BLaER1 treated with 17β-estradiol and CSF1 and Interleukin-3, amounts not matched to agents 10 nM and 100 nM (cell line): ENCODE data around the gene LILRA2.
"Not testable (repeated sequence)": the region's sequence is repeated elsewhere in the genome, so short reads cannot be mapped to it uniquely, and the experiment has no call there.

Source experiments
- H3K27ac ChIP-seq, 11 experiments: shearing (Covaris generic); formaldehyde crosslinking; 2 replicates each; pipeline ENCODE4 v1.8.1; 2022
- H3K27me3 ChIP-seq, 11 experiments: shearing (Covaris generic); formaldehyde crosslinking; 2 replicates each; pipeline ENCODE4 v1.8.1; 2022
- H3K36me3 ChIP-seq, 11 experiments: shearing (Covaris generic); formaldehyde crosslinking; 2 replicates each; pipeline ENCODE4 v1.8.1; 2022
- H3K4me1 ChIP-seq, 10 experiments: shearing (Covaris generic); formaldehyde crosslinking; 2 replicates each; pipeline ENCODE4 v1.8.1; 2022
- H3K4me2 ChIP-seq, 11 experiments: shearing (Covaris generic); formaldehyde crosslinking; 2 replicates each; pipeline ENCODE4 v1.8.1; 2022
- H3K4me3 ChIP-seq, 10 experiments: shearing (Covaris generic); formaldehyde crosslinking; 2 replicates each; pipeline ENCODE4 v1.8.1; 2022
- H3K9ac ChIP-seq, 11 experiments: shearing (Covaris generic); formaldehyde crosslinking; 2 replicates each; pipeline ENCODE4 v1.8.1; 2022
- H3K9me3 ChIP-seq, 11 experiments: shearing (Covaris generic); formaldehyde crosslinking; replicated peaks in 1 of 11; 2 replicates each; pipeline ENCODE4 v1.8.1; 2022
- H4K20me1 ChIP-seq, 11 experiments: shearing (Covaris generic); formaldehyde crosslinking; 2 replicates each; pipeline ENCODE4 v1.8.1; 2022
- Cebpa-rat ChIP-seq, 11 experiments: shearing (Covaris generic); IDR thresholded peaks; 2 replicates each; pipeline ENCODE4 v1.8.1; 2022

Gene LILRA2

DNA sequence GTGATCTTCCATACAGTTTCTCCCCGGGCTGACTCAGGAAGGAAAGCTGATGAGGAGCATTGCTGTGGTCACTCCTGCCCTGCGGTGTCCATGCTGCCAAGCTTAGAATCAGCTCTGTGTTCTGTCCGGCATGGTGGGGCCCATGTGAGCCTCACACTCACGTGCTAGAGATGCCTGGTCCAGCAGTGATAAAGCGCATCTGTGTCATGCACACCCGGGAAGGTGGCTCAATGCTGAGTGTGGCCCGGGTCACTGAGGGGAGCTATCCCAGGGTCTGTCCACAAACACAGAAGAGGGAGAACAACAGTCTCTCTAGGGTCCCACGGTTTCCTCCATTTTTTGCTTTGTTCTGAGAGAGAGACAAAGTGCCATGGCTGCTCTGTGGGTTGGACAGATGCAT, 53.2 kb downstream of the LILRA2 start:
- H4K20me1 ChIP-seq = 0 out of 22 replicates have a peak, but pooled peaks cover 0 to under 1% (median 0%) of the 10 kb centered on the region in 11 experiments
- no peak for TF ChIP-seq Cebpa-rat (IDR thresholded peaks at IDR 0.05)
- peak overlapping the region in 5 of 11 experiments; percentile 19 to 67 (median 33); a peak in 7 of 22 replicates for H3K27ac ChIP-seq
- no peak overlapping the region for H3K9ac ChIP-seq
- H3K4me1 ChIP-seq = peaks cover 73 to 95% (median 91%) of the 10 kb centered on the region in 10 experiments
- peak overlapping the region in 1 of 10 experiments; percentile 29; a peak in 1 of 20 replicates for H3K4me3 ChIP-seq
- H3K9me3 ChIP-seq = peaks cover 0 to 9% (median 6%) of the 10 kb centered on the region in 11 experiments; a peak in 16 of 22 replicates
- H3K27me3 ChIP-seq = no peaks in the 10 kb centered on the region
- H3K4me2 ChIP-seq = peak overlapping the region in 9 of 11 experiments; percentile 16 to 98 (median 92); a peak in 15 of 22 replicates
- H3K36me3 ChIP-seq = peaks cover 0 to 14% (median 0%) of the 10 kb centered on the region in 11 experiments; a peak in 5 of 22 replicates

DNA sequence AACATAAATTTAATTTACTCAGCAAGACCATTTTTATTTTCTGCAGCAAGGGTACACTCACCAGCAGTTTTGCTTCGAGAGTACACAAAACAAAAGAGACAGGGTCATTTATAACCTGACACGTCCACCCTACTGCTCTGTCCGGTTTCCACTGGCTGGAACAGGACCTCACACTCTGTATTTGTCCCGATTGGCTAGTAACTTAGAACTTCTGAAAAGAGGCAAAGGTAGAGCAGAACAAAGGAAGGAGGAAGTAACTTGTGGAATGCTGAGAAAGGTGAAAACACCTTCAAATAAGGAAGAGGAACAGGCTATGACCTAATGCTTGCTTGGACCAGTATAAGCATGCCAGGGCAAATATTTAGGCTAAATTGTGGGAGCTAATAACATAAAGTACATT, 54.3 kb downstream of the LILRA2 start:
- peak overlapping the region; percentile 80 to 99 (median 96) for H3K4me2 ChIP-seq
- peak overlapping the region in 5 of 11 experiments; percentile 5 to 67 (median 40); a peak in 9 of 22 replicates for H3K27ac ChIP-seq
- not testable (repeated sequence) for H3K27me3 ChIP-seq, H4K20me1 ChIP-seq, H3K4me3 ChIP-seq, H3K9me3 ChIP-seq
- peaks cover 0 to 26% (median 2%) of the 10 kb centered on the region in 11 experiments; a peak in 12 of 22 replicates for H3K36me3 ChIP-seq
- peaks cover 78 to 99% (median 94%) of the 10 kb centered on the region in 10 experiments for H3K4me1 ChIP-seq
- H3K9ac ChIP-seq = peak overlapping the region in 4 of 11 experiments; percentile 13 to 44 (median 39); a peak in 4 of 22 replicates

DNA sequence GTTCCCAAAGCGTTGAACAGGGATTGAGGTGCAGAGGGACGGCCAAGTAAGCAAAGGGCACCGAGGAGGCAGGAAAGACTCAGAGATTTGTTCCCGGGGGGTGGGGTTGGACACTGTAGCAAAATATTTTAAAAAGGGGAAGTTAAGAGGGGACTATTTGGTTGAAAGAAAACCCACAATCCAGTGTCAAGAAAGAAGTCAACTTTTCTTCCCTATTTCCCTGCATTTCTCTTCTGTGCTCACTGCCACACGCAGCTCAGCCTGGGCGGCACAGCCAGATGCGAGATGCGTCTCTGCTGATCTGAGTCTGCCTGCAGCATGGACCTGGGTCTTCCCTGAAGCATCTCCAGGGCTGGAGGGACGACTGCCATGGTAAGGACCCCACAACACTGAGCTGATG, 56.7 kb downstream of the LILRA2 start, which contains the start of gene LILRB1:
TSS of gene LILRB1 (plus strand) at position 223 of the 400 bp plus-strand sequence. CDS start 590 bp downstream, outside the sequence.
- H3K4me2 ChIP-seq = peak within 1 kb of the TSS; percentile 80 to 99 (median 96)

DNA sequence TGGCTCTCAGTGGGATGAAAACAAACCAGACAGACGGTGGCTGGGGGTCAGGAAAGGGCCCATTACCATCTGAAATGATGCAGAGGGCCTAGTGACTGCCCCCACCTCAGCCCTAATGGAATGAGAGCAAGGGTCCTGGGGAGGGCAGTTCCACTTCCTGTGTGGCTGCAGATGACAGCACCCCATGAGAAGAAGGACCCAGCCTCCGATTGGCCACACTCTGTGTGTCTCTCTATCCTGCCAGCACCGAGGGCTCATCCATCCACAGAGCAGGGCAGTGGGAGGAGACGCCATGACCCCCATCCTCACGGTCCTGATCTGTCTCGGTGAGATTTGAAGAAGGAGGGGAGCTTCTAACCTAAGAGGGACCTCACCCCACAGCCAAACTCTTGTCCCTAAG, 57.2 kb downstream of the LILRA2 start:
- Histone ChIP-seq H3K27me3 (no peaks in the 10 kb centered on the region), H3K9me3 (peaks cover 0 to 9% (median 6%) of the 10 kb centered on the region in 11 experiments; a peak in 16 of 22 replicates), H3K27ac (peak overlapping the region; percentile 53 to 85 (median 78)), H3K9ac (peak overlapping the region; percentile 64 to 86 (median 74)), H3K4me1 (peaks cover 76 to 93% (median 87%) of the 10 kb centered on the region in 10 experiments), H4K20me1 (peaks cover 0 to 25% (median 0%) of the 10 kb centered on the region in 11 experiments; a peak in 6 of 22 replicates), H3K4me2 (peak overlapping the region; percentile 80 to 99 (median 96)), H3K36me3 (peaks cover 0 to 55% (median 12%) of the 10 kb centered on the region in 11 experiments; a peak in 12 of 22 replicates), H3K4me3 (peak overlapping the region; percentile 39 to 76 (median 63))
- TF ChIP-seq Cebpa-rat (IDR thresholded peaks at IDR 0.05) = no peak

More for the DNA sequence above, 56.7 kb downstream of the LILRA2 start, which contains the start of gene LILRB1:
- H3K9me3 ChIP-seq, H3K27me3 ChIP-seq: not testable (repeated sequence)
- Histone ChIP-seq H3K36me3 (peaks cover 0 to 50% (median 12%) of the 10 kb centered on the region in 11 experiments; a peak in 12 of 22 replicates), H3K9ac (peak within 1 kb of the TSS; percentile 64 to 86 (median 74)), H3K4me1 (peaks cover 78 to 94% (median 88%) of the 10 kb centered on the region in 10 experiments), H4K20me1 (peaks cover 0 to 20% (median 0%) of the 10 kb centered on the region in 11 experiments; a peak in 6 of 22 replicates), H3K27ac (peak within 1 kb of the TSS; percentile 53 to 85 (median 78)), H3K4me3 (peak within 1 kb of the TSS; percentile 39 to 76 (median 63))

DNA sequence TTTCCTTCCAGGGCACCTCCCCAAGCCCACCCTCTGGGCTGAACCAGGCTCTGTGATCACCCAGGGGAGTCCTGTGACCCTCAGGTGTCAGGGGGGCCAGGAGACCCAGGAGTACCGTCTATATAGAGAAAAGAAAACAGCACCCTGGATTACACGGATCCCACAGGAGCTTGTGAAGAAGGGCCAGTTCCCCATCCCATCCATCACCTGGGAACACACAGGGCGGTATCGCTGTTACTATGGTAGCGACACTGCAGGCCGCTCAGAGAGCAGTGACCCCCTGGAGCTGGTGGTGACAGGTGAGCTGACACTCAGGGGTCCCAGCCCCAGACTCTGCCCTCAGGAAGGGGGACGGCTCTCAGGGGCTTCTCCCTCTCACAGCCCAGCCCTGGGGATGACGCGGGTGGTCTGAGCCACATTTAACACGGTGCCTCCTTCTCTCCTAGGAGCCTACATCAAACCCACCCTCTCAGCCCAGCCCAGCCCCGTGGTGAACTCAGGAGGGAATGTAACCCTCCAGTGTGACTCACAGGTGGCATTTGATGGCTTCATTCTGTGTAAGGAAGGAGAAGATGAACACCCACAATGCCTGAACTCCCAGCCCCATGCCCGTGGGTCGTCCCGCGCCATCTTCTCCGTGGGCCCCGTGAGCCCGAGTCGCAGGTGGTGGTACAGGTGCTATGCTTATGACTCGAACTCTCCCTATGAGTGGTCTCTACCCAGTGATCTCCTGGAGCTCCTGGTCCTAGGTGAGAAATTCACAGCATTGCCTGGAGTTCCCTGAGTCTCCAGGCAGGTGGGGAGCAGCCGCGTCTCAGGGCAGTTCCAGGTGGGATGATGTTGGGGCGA, 58.1 kb downstream of the LILRA2 start:
- Histone ChIP-seq H3K27ac (peak overlapping the region in 10 of 11 experiments; percentile 55 to 85 (median 78); a peak in 20 of 22 replicates), H3K4me1 (peaks cover 74 to 84% (median 83%) of the 10 kb centered on the region in 10 experiments), H3K4me2 (peak overlapping the region; percentile 80 to 99 (median 96)), H4K20me1 (peaks cover 0 to 25% (median 0%) of the 10 kb centered on the region in 11 experiments; a peak in 6 of 22 replicates), H3K9ac (peak overlapping the region in 10 of 11 experiments; percentile 67 to 86 (median 74); a peak in 17 of 22 replicates), H3K36me3 (peaks cover 0 to 62% (median 12%) of the 10 kb centered on the region in 11 experiments; a peak in 12 of 22 replicates), H3K4me3 (peak overlapping the region in 9 of 10 experiments; percentile 45 to 76 (median 63); a peak in 17 of 20 replicates)
- not testable (repeated sequence) for H3K9me3 ChIP-seq, H3K27me3 ChIP-seq

DNA sequence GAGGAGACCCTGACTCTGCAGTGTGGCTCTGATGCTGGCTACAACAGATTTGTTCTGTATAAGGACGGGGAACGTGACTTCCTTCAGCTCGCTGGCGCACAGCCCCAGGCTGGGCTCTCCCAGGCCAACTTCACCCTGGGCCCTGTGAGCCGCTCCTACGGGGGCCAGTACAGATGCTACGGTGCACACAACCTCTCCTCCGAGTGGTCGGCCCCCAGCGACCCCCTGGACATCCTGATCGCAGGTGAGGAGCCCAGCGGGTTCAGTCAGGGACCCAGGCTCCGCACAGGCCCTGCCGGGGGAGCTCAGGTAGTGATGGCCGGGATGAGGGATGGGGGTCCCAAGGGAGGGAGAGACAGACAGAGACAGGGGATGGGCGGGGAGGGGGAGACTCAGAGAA, 58.9 kb downstream of the LILRA2 start:
- H3K4me3 ChIP-seq = peak overlapping the region in 6 of 10 experiments; percentile 19 to 76 (median 66); a peak in 8 of 20 replicates
- H3K27me3 ChIP-seq, H3K9me3 ChIP-seq: not testable (repeated sequence)
- H3K9ac ChIP-seq = peak overlapping the region in 2 of 11 experiments; percentile 81 to 86; a peak in 5 of 22 replicates
- H3K27ac ChIP-seq = 0 out of 22 replicates have a peak overlapping the region, but pooled peaks of 1 of the 11 experiments have one; percentile 76
- H3K36me3 ChIP-seq = peaks cover 0 to 63% (median 12%) of the 10 kb centered on the region in 11 experiments; a peak in 12 of 22 replicates
- peak overlapping the region; percentile 80 to 99 (median 96) for H3K4me2 ChIP-seq
- H4K20me1 ChIP-seq = peaks cover 0 to 25% (median 0%) of the 10 kb centered on the region in 11 experiments; a peak in 6 of 22 replicates
- H3K4me1 ChIP-seq = peaks cover 68 to 78% (median 75%) of the 10 kb centered on the region in 10 experiments

DNA sequence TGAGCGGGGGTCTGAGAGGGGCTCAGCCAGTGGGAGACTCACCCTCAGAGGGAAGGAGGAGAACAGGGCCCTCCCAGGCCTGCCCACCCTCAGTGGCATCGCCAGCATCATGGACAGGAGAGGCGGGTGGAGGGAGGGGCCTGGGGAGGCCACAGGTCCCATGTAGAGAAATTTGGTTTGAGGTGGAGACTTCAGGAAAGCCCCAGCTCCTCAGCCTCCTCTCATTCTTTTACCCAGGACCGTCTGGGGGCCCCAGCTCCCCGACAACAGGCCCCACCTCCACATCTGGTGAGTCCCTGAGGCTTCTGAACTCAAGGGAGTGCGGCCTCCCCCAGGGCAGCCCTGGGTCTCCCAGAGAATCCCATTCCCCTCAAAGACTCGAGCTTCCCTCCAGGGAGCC, 59.8 kb downstream of the LILRA2 start:
- Histone ChIP-seq H3K4me1 (peaks cover 59 to 70% (median 66%) of the 10 kb centered on the region in 10 experiments), H3K4me3 (peak overlapping the region in 3 of 10 experiments; percentile 18 to 76 (median 64); a peak in 7 of 20 replicates), H3K4me2 (peak overlapping the region; percentile 48 to 99 (median 93)), H3K27ac (peak overlapping the region in 2 of 11 experiments; percentile 13 to 46; a peak in 4 of 22 replicates), H3K36me3 (peaks cover 0 to 63% (median 12%) of the 10 kb centered on the region in 11 experiments; a peak in 12 of 22 replicates), H3K9me3 (no peaks in the 10 kb centered on the region), H4K20me1 (peaks cover 0 to 25% (median 0%) of the 10 kb centered on the region in 11 experiments; a peak in 6 of 22 replicates), H3K27me3 (no peaks in the 10 kb centered on the region), H3K9ac (peak overlapping the region in 6 of 11 experiments; percentile 2 to 86 (median 26); a peak in 6 of 22 replicates)
- no peak for TF ChIP-seq Cebpa-rat (IDR thresholded peaks at IDR 0.05)

DNA sequence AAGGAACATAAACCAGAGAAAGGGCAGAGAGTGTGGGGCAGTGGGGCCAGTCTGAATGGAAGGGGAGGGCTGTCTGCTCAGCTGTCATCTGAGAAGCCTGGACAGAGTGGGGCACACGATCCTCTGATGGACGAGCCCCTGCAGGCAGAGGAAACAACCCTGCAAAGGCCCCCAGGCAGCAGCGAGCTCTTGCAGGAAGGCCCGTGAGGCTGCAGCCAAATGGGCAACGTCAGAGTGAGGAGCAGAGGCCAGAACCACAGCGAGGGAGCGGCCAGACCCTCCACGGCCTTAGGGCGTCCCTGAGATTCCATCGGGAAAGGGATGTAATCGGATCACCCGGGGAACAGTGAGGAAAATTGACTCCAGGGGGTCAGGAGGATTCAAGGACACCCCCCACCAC, 62.5 kb downstream of the LILRA2 start:
- H3K27ac ChIP-seq = not testable (repeated sequence)

More for the DNA sequence above, 62.5 kb downstream of the LILRA2 start:
- H3K9me3 ChIP-seq, H3K27me3 ChIP-seq, H3K4me3 ChIP-seq, H3K9ac ChIP-seq: not testable (repeated sequence)
- peaks cover 0 to 61% (median 12%) of the 10 kb centered on the region in 11 experiments; a peak in 12 of 22 replicates for H3K36me3 ChIP-seq
- H3K4me1 ChIP-seq = peaks cover 34 to 46% (median 40%) of the 10 kb centered on the region in 10 experiments
- H3K4me2 ChIP-seq = peak overlapping the region in 3 of 11 experiments; percentile 56 to 60 (median 58); a peak in 2 of 22 replicates
- H4K20me1 ChIP-seq = peaks cover 0 to 25% (median 0%) of the 10 kb centered on the region in 11 experiments; a peak in 6 of 22 replicates
